Endometrial microvascular endothelial cells (primary cell): ENCODE data around the gene FLT3LG. TPM values are rescaled to one million over a fixed set of nuclear protein-coding genes. Genes with fewer than 3 reads are reported as not detected.
"Not testable (repeated sequence)": the region's sequence is repeated elsewhere in the genome, so short reads cannot be mapped to it uniquely, and the experiment has no call there.

ENCODE experiments used
- in situ Hi-C: cut with HindIII; loops from 2 replicates; pipeline ENCODE4 v1.10.0; 2017; ENCODE audit warnings: low sequenced_read_pairs, low pct_unique_long_range_greater_than_20kb; ENCODE audit errors: inconsistent ontology term
- total RNA-seq: library from RNA; depleted of rRNA; stranded (reverse); fragments of >200 nt; gene quantifications from one replicate; pipeline ENCODE4 v1.2.3, GENCODE V29; 2015; ENCODE audit errors: inconsistent ontology term

Gene FLT3LG
- total RNA-seq, 1 donor from 2014 or later = 2.6 TPM

- in situ Hi-C loops = no loop called here
These were observed 35.8 kb upstream of the FLT3LG start for GRCh38 chr19:49438261-49438660.

GRCh38 chr19:49439836-49440235 lies 34.2 kb upstream of the FLT3LG start:
- in situ Hi-C loops = no loop called here

GRCh38 chr19:49440439-49441209 lies 33.4 kb upstream of the FLT3LG start:
- in situ Hi-C loops = no loop called here

GRCh38 chr19:49441210-49441959 lies 32.6 kb upstream of the FLT3LG start, which contains the start of gene SLC17A7:
TSS of gene SLC17A7 (minus strand) at chr19:49441527. CDS start at chr19:49441379, 148 bp downstream.
- in situ Hi-C loops = no loop called here

DNA sequence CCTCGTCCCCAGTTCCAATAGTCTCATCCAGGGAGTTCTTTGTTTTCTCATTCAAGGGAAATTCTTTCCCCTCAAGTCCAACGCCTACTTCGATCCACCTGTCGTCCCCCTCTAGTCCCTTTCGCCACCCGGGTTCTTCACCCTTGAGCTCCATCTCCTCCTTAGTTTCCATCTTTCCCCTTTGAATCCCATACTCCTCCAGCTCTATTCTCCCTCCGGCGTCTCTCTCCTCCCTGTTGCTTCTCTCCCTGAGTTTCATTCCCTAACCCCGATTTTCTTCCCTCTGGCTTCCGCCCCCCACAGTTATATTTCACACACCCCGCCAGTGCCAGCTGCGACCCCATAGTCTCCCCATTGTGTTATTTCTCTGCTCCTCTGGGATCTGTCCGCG lies 32.1 kb upstream of the FLT3LG start:
- in situ Hi-C loops = no loop called here

DNA sequence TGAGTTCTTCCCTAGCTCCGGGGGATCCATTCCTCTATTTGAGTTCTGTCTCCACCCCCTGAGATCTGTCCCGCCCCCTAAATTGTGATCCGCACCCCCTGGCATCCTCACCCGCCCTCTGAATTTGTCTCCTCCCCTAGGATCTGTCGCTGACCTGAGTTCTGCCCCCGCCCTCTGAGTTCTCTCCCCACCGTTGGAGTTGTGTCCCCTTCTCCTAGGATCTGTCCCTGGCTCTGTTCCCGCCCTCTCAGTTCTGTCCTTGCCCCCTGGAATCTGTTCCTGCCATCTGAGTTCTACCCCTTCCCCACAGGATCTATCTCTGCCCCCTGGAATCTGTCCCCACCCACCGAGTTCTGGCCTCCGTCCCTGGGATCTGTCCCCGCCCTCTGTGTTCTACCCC lies 31.7 kb upstream of the FLT3LG start:
- in situ Hi-C loops = no loop called here

- in situ Hi-C loops = no loop called here
These were observed 31.1 kb upstream of the FLT3LG start for GRCh38 chr19:49442771-49443365.

GRCh38 chr19:49443366-49444099 lies 30.5 kb upstream of the FLT3LG start:
- in situ Hi-C loops = no loop called here

DNA sequence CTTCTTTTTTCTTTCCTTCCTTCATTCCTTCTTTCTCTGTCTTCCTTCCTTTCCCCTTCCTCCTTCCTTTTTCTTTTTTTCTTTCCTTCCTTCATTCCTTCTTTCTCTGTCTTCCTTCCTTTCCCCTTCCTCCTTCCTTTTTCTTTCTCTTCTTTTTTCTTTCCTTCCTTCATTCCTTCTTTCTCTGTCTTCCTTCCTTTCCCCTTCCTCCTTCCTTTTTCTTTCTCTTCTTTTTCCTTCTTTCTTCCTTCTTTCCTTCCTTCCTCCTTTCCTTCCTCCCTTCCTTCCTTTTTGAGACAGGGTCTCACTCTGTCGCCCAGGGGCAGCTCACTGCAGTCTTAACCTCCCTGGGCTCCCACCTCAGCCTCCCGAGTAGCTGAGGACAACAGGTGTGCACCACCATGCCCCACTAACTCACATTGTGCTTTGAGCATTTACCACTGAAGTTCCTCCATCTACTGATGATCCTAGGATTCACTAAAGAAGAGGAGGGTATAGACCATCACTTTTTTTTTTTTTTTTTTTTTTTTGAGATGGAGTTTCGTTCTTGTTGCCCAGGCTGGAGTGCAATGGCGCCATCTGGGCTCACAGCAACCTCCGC lies 29.8 kb upstream of the FLT3LG start:
- in situ Hi-C loops = not testable (repeated sequence)

DNA sequence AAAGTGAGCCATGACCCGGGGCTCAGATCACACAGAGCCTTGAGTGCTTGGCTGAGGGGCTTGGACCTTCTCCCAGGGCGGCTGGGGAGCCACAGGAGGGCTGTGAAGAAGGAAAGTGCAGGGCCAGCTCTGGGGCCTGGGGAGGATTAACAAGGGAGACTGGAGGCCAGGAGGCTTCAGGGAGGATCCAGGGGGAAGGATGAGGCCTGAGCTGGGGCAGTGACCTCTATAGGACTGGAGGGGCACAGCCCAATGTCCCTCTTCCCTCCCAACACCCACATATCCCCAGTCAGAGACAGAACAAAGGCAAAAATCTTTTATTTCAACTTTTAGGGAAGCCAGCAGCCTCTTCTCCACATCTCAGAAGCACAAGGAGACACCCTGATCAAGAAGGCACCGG lies 28.0 kb upstream of the FLT3LG start:
- in situ Hi-C loops = no loop called here

- in situ Hi-C loops = no loop called here
These were observed 26.3 kb upstream of the FLT3LG start for GRCh38 chr19:49447485-49448431.

DNA sequence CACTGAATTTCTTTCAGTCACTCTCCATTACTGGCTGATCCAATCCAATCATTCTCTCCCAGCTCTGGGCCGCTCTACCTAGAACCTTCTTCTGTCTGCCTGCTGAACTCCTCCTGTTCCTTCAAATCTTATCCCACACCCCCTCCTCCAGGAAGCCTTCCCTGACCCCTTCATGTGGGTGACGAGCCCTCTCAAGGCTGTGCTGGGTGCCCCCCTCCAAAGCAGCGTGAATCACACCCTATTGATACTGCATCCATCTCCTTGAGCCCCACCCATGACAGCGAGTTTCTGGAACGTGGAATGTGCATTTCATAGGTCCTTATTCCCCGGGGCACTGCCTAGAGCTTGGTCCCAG lies 25.6 kb upstream of the FLT3LG start:
- in situ Hi-C loops = no loop called here

DNA sequence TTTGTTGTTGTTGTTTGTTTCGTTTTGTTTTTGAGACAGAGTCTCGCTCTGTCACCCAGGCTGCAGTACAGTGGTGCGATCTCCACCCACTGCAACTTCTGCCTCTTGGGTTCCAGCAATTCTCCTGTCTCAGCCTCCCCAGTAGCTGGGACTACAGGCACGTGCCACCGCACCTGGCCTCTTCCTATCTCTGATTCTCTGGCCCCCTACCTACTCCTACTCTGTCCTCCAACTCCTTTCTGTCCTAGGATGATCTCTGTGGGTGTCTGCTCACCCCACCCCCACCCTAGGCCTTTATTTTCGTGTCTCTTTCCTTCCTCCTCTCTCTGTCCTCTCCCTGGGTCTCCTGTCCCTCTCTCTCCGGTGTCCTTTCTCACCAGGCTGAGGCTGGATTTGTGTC lies 23.6 kb upstream of the FLT3LG start:
- in situ Hi-C loops = no loop called here

DNA sequence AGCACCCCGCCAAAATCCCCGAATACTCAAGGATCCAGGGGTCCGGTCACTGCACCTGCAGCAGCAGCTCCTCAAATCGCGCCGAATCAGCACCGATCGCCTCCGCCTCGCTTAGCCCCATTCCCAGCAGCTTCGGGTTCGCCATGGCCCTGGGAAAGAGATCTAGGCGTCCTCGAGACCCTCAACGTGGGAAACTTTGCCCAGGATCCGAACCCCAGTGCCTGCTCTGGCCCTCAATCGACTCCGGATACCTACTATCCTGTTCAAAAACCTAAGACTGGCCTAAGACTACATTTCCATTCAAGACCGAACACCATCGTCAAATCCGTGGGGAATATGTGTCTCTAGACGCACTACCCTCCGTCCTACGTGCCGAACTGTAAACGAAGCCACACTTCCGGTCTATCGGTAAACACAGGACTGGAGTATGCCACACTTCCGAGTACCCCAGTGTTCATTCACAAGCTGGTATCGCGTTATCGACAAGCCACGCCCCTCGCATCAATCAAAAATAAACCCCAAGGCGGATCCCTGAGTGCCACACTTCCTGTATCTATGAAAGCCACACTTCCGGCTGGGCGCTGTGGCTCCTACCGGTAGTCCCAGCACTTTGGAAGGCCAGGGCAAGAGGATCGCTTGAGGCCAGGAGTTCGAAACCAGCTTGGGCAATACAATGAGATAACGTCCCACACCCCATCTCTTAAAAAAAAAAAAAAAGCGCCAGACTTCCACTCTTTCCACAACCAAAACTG lies 22.4 kb upstream of the FLT3LG start, which contains the start of gene PIH1D1:
Gene PIH1D1, minus strand, starts transcription at position 385 of the 752 bp plus-strand sequence. Its CDS starts 240 bp downstream, at position 145.
- in situ Hi-C loops = no loop called here

DNA sequence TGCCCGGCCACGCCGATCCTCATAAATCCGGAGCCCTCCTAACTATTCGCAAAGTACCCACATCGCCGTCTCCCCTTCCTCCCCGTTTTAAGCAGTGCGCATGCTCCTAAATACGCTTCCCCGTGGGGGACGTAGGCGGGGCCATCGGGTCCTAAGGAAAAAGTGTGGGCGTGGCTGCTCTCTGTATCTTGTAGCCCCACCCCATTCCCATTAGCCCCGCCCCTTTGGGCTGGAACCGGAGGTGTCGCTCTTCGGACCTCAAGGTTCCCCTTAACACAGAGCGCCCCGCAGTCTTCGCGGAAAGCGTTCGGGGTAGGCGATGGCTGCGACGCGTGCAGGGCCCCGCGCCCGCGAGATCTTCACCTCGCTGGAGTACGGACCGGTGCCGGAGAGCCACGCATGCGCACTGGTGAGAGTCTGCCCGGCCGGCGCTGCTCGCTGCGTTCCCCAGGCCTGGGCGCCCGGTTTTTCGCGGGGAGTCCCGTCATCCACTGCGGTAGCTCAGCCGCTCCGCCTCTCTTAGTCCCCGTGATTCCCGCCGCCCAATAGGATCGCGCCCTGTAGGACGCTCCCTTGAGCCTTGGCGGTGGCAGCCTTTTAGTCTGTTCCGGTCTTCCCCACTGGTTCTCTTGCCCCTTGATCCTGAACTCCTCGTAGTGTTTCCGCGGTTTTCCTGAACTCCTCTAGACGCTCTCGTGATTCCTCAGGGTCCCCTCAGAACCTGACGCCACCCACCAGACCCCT lies 20.8 kb upstream of the FLT3LG start, which contains the start of gene ALDH16A1:
Gene ALDH16A1, plus strand, starts transcription at position 213 of the 744 bp plus-strand sequence. Its CDS starts 107 bp downstream, at position 320.
- in situ Hi-C loops = no loop called here

GRCh38 chr19:49453757-49454240 lies 20.2 kb upstream of the FLT3LG start:
- in situ Hi-C loops = no loop called here
